CD4-positive, alpha-beta T cell (primary cell): Measurements from ENCODE around the gene BIN1. TPM values are rescaled to one million over a fixed set of nuclear protein-coding genes. Genes with fewer than 3 reads are reported as not detected.

ENCODE experiments used
- ATAC-seq: fragments of 200-7000 bp; cut with Tn5 transposase; one replicate; pipeline ENCODE4 v1.10.0; 2022; ENCODE audit warnings: mild to moderate bottlenecking; ENCODE audit not compliant: poor library complexity
- CTCF ChIA-PET: fragments of 350-600 bp; sonication (Branson Sonifier 250); formaldehyde crosslinking; loops from one replicate; lab custom pipeline; 2021; ENCODE audit warnings: antibody characterized with exemption, inconsistent platforms; lab: Charles Lee
- POLR2A ChIA-PET: fragments of 350-600 bp; sonication (Branson Sonifier 250); formaldehyde crosslinking; loops from one replicate; lab custom pipeline; 2021; ENCODE audit warnings: antibody characterized with exemption, inconsistent platforms; lab: Charles Lee
- DNase-seq, 14 experiments: peaks; one replicate each; pipeline ENCODE4 v3.0.0-alpha.2; 2013 to 2020; ENCODE audit warnings: mixed read lengths in 2 of 14
- H3K27ac ChIP-seq, 2 donors: one replicate each; pipeline versions ENCODE4 v1.5.1 to v1.7.0; 2013; ENCODE audit warnings: low read length in 2 of 2, low read depth in 1 of 2, mild to moderate bottlenecking in 1 of 2
- H3K27me3 ChIP-seq, 2 experiments: 1 replicate in 1 of 2; 2 replicates in 1 of 2; pipeline versions ENCODE4 v1.6.1 to v1.7.0; 2013; ENCODE audit warnings: low read length in 2 of 2, control low read depth in 1 of 2, mild to moderate bottlenecking in 1 of 2, moderate library complexity in 1 of 2; ENCODE audit not compliant: insufficient read depth in 2 of 2, control insufficient read depth in 1 of 2
- H3K36me3 ChIP-seq: one replicate; pipeline ENCODE4 v1.6.1; 2013; ENCODE audit warnings: low read length, control low read depth; ENCODE audit not compliant: insufficient read depth
- H3K4me1 ChIP-seq: one replicate; pipeline ENCODE4 v1.6.1; 2013; ENCODE audit warnings: low read length, control low read depth; ENCODE audit not compliant: insufficient read depth
- H3K4me3 ChIP-seq: one replicate; pipeline ENCODE4 v1.5.1; 2013; ENCODE audit warnings: mild to moderate bottlenecking, low read length, moderate library complexity
- H3K9me3 ChIP-seq, 2 experiments: 1 replicate in 1 of 2; 2 replicates in 1 of 2; pipeline versions ENCODE4 v1.6.1 to v1.7.0; 2013; ENCODE audit warnings: low read length in 2 of 2, mild to moderate bottlenecking in 2 of 2, control low read depth in 1 of 2, moderate library complexity in 1 of 2; ENCODE audit not compliant: control insufficient read depth in 1 of 2, insufficient read depth in 1 of 2
- H3K27ac Mint-ChIP-seq: one replicate; pipeline ENCODE4 v1.8.0; 2020; ENCODE audit warnings: mixed read lengths
- H3K27me3 Mint-ChIP-seq: one replicate; pipeline ENCODE4 v1.8.0; 2021; ENCODE audit warnings: mixed read lengths
- H3K36me3 Mint-ChIP-seq: one replicate; pipeline ENCODE4 v1.8.0; 2021; ENCODE audit warnings: low read depth, mixed read lengths
- H3K4me1 Mint-ChIP-seq: one replicate; pipeline ENCODE4 v1.8.0; 2021; ENCODE audit warnings: low read depth, mixed read lengths
- H3K4me3 Mint-ChIP-seq: one replicate; pipeline ENCODE4 v1.8.0; 2020; ENCODE audit warnings: mild to moderate bottlenecking, mixed read lengths
- H3K9me3 Mint-ChIP-seq: one replicate; pipeline ENCODE4 v1.8.0; 2020; ENCODE audit warnings: mixed read lengths
- intact Hi-C, 2 experiments: fragments of 100-400 bp; cut with DNase I in 1 of 2; cut with micrococcal nuclease in 1 of 2; formaldehyde crosslinking; loops; one replicate each; pipeline versions ENCODE4 v1.15.1 to v1.9.0; 2023 to 2025; cut with DNase I, micrococcal nuclease
- total RNA-seq, 174 experiments: library from RNA in 2 of 174; stranded (reverse) in 2 of 174; gene quantifications; one replicate each; pipeline ENCODE4 v1.2.3 and lab custom pipeline; 2021 to 2026
- TF ChIP-seq, protein P1 (sequence below): fragments of 200-600 bp; IDR thresholded peaks from one replicate; pipeline ENCODE4 v1.8.0; 2022; ENCODE audit warnings: antibody characterized with exemption, mild to moderate bottlenecking

Gene BIN1
- total RNA-seq, 2 experiments from 2014 or later: 98.8 to 104 TPM

DNA sequence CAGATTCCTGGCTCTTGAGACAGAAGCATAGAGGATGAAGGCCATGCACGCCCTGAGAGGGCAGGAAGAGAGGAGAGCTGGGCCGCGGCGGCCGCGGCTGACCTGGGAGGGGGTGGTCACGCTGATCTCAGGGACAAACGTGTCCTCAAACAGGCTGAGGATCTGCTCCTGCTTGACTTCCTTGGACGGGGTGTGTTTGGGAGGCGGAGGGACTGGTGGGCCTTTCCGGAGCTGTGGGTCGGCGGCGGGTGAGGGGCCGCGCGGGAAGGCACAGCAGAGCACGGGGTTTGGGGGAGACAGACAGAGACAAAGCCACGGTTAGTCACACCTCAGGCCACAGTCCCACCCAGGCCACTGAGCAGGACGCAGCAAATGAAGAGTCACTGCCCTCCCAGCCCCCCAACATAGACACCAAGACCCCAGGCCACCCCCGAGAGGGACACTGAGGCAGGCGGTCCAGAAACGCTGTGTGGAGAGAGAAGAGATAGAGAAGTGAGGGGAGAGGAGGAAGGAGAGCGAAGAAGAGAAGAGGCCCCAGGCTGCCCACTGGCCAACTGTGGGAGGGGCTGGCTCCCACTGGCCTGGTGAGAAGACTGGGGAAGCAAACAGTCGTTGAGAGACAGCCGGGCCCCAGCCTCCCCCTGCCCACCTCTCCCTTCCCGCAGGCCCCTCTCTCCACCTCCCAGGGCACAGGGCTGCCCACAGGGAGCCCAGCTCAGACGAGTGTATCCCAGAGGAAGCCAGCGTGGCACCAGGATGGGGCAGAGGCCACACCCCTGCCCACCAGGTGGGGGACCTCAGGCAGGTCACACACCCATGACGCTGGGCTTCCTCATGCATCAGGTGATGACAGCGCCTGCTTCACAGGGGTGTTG, 49.3 kb downstream of the BIN1 start:
- Mint-ChIP-seq H3K4me3 (no peak overlapping the region), H3K27ac (no peak overlapping the region), H3K9me3 (no peaks in the 10 kb centered on the region), H3K27me3 (no peaks in the 10 kb centered on the region), H3K36me3 (peaks cover 73% of the 10 kb centered on the region), H3K4me1 (no peaks in the 10 kb centered on the region)
- DNase-seq: no peak
- TF ChIP-seq, protein P1, sequence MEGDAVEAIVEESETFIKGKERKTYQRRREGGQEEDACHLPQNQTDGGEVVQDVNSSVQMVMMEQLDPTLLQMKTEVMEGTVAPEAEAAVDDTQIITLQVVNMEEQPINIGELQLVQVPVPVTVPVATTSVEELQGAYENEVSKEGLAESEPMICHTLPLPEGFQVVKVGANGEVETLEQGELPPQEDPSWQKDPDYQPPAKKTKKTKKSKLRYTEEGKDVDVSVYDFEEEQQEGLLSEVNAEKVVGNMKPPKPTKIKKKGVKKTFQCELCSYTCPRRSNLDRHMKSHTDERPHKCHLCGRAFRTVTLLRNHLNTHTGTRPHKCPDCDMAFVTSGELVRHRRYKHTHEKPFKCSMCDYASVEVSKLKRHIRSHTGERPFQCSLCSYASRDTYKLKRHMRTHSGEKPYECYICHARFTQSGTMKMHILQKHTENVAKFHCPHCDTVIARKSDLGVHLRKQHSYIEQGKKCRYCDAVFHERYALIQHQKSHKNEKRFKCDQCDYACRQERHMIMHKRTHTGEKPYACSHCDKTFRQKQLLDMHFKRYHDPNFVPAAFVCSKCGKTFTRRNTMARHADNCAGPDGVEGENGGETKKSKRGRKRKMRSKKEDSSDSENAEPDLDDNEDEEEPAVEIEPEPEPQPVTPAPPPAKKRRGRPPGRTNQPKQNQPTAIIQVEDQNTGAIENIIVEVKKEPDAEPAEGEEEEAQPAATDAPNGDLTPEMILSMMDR: no peak
- CTCF ChIA-PET: no interaction called here
- H3K36me3 ChIP-seq: peaks cover 76% of the 10 kb centered on the region
- no peak overlapping the region for H3K27ac ChIP-seq
- intact Hi-C loops: no loop called here
- no peaks in the 10 kb centered on the region for H3K27me3 ChIP-seq
- H3K4me1 ChIP-seq: peaks cover 3% of the 10 kb centered on the region
- no peaks in the 10 kb centered on the region for H3K9me3 ChIP-seq
- POLR2A ChIA-PET: no interaction called here
- ATAC-seq: no peak
- H3K4me3 ChIP-seq: no peak overlapping the region

DNA sequence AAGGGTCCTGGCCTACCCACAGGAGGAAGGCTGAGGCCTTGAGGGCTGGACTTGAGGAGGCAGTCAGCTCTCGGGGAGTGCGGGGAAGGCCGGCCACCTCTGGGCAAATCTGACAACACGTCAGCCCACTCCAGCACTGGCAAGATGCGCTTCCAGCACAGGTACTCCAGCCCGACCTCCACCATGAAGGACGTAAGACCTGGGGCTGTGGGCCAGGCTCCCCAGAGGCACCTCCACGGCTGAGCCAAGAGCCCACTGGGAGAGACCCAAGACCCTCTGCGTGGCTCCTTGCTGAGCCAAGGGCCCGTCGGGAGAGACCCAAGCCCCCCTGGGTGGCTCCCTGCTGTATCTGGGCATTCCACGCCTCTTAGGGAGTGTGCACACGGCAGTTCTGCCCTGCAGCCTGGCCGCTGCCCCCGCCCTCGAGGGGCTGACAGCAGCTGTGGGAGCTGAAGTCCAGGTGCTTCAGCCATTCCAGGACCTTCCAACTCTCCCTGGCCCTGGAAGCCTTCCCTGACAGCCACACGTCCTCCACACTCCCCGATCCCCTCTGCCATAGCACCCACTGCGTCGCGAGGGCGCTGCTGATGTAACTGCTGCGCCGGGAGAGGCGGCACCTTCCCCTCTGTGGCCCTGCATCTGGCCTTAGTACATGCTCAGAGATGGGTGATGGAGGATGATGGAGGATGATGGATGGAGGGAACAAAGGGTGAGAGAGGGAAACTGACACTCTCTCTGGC, 50.2 kb downstream of the BIN1 start:
- no peaks in the 10 kb centered on the region for H3K27me3 ChIP-seq
- peaks cover 3% of the 10 kb centered on the region for H3K4me1 ChIP-seq
- no peak overlapping the region for H3K27ac ChIP-seq
- Mint-ChIP-seq H3K27ac (no peak overlapping the region), H3K4me1 (no peaks in the 10 kb centered on the region), H3K36me3 (peaks cover 68% of the 10 kb centered on the region), H3K4me3 (no peak overlapping the region), H3K27me3 (no peaks in the 10 kb centered on the region), H3K9me3 (no peaks in the 10 kb centered on the region)
- no peak for DNase-seq
- no peak for ATAC-seq
- TF ChIP-seq, protein P1: no peak
- ChIA-PET POLR2A (no interaction called here), CTCF (no interaction called here)
- peaks cover 71% of the 10 kb centered on the region for H3K36me3 ChIP-seq
- no peak overlapping the region for H3K4me3 ChIP-seq
- H3K9me3 ChIP-seq: no peaks in the 10 kb centered on the region
- intact Hi-C loops: no loop called here

DNA sequence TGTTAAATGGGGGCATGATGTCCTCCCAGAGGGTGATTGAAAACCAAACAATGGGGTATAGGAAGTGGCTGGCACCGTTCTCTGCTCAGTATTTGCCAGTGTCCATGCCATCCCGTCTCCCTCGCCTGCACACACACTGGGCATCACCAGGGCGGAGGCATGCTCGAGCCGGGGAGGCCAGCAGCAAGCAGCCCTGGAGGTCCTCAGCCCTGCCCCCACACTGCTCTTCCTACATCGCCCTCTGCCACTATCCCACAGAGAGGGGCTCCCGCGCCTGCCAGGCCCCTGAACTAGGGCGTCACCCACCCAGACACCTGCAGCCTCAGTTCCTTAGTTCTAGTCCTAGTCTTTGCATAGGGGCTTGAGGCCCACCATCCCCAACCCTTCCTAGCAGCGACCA, 50.9 kb downstream of the BIN1 start:
- Histone ChIP-seq H3K27me3 (no peaks in the 10 kb centered on the region), H3K4me3 (no peak overlapping the region), H3K4me1 (peaks cover 3% of the 10 kb centered on the region), H3K27ac (no peak overlapping the region), H3K36me3 (peaks cover 64% of the 10 kb centered on the region), H3K9me3 (no peaks in the 10 kb centered on the region)
- Mint-ChIP-seq H3K36me3 (peaks cover 61% of the 10 kb centered on the region), H3K27ac (no peak overlapping the region), H3K4me1 (no peaks in the 10 kb centered on the region), H3K4me3 (no peak overlapping the region), H3K27me3 (no peaks in the 10 kb centered on the region), H3K9me3 (no peaks in the 10 kb centered on the region)
- ATAC-seq (no peak), DNase-seq (no peak)
- ChIA-PET POLR2A (no interaction called here), CTCF (no interaction called here)
- intact Hi-C loops: no loop called here
- TF ChIP-seq, protein P1: no peak
